ENCODE data around the gene ZNF654. TPM values are rescaled to one million over a fixed set of nuclear protein-coding genes. Genes with fewer than 3 reads are reported as not detected.
A peak's percentile ranks its signal among the peaks of the same experiment; 100 is the strongest.

The ZNF654 gene
- total and polyA plus RNA-seq, 10 of the 15 experiments (the other 5 are each of a cell fraction or from before 2014, with no cell fraction given): 2.7 to 14.2 (median 10.0) TPM

DNA sequence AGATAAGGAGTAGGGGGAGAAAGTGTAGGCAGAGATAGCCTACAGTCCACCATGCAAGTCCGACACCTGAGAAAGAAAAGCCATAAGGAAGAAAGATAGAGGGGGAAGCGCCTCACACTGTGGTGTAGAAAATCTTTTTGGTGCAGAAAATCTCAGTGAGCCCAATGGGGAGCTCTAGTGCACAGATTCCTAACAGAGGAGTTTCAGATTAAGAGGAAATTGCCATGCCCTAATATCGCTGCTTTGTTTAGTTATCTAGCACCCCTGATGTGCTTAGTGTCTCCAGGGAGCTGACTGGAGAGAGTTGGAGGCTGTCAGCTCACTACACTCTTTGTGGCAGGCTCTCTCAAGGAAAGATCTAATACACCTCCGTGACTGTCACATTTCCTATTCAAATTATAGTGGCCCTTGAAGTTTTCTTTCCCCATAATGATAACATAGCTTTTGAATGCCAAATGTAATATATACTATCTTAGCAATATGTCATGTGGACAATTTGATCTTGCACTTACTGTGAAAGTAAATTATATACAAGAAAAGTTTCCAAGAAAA is 34.0 kb upstream of the ZNF654 start:
- TF ChIP-seq IKZF1 (conservative IDR thresholded peaks at IDR 0.05) (no peak), SMC3 (IDR thresholded peaks at IDR 0.05; ENCODE audit: borderline replicate concordance, low read length) (no peak), CEBPB (IDR thresholded peaks at IDR 0.05; ENCODE audit: borderline replicate concordance in 1 of 2, low read depth in 2 of 2, low read length in 2 of 2) (no peak), YY1 (IDR thresholded peaks at IDR 0.05; ENCODE audit: low read depth, low read length) (no peak)
- TF ChIP-seq, protein P1, sequence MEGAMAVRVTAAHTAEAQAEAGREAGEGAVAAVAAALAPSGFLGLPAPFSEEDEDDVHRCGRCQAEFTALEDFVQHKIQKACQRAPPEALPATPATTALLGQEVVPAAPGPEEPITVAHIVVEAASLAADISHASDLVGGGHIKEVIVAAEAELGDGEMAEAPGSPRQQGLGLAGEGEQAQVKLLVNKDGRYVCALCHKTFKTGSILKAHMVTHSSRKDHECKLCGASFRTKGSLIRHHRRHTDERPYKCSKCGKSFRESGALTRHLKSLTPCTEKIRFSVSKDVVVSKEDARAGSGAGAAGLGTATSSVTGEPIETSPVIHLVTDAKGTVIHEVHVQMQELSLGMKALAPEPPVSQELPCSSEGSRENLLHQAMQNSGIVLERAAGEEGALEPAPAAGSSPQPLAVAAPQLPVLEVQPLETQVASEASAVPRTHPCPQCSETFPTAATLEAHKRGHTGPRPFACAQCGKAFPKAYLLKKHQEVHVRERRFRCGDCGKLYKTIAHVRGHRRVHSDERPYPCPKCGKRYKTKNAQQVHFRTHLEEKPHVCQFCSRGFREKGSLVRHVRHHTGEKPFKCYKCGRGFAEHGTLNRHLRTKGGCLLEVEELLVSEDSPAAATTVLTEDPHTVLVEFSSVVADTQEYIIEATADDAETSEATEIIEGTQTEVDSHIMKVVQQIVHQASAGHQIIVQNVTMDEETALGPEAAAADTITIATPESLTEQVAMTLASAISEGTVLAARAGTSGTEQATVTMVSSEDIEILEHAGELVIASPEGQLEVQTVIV (IDR thresholded peaks at IDR 0.05; ENCODE audit: borderline replicate concordance, partially characterized antibody): no peak
- TF ChIP-seq, protein P2, sequence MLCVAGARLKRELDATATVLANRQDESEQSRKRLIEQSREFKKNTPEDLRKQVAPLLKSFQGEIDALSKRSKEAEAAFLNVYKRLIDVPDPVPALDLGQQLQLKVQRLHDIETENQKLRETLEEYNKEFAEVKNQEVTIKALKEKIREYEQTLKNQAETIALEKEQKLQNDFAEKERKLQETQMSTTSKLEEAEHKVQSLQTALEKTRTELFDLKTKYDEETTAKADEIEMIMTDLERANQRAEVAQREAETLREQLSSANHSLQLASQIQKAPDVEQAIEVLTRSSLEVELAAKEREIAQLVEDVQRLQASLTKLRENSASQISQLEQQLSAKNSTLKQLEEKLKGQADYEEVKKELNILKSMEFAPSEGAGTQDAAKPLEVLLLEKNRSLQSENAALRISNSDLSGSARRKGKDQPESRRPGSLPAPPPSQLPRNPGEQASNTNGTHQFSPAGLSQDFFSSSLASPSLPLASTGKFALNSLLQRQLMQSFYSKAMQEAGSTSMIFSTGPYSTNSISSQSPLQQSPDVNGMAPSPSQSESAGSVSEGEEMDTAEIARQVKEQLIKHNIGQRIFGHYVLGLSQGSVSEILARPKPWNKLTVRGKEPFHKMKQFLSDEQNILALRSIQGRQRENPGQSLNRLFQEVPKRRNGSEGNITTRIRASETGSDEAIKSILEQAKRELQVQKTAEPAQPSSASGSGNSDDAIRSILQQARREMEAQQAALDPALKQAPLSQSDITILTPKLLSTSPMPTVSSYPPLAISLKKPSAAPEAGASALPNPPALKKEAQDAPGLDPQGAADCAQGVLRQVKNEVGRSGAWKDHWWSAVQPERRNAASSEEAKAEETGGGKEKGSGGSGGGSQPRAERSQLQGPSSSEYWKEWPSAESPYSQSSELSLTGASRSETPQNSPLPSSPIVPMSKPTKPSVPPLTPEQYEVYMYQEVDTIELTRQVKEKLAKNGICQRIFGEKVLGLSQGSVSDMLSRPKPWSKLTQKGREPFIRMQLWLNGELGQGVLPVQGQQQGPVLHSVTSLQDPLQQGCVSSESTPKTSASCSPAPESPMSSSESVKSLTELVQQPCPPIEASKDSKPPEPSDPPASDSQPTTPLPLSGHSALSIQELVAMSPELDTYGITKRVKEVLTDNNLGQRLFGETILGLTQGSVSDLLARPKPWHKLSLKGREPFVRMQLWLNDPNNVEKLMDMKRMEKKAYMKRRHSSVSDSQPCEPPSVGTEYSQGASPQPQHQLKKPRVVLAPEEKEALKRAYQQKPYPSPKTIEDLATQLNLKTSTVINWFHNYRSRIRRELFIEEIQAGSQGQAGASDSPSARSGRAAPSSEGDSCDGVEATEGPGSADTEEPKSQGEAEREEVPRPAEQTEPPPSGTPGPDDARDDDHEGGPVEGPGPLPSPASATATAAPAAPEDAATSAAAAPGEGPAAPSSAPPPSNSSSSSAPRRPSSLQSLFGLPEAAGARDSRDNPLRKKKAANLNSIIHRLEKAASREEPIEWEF (IDR thresholded peaks at IDR 0.05; ENCODE audit: insufficient replicate concordance, low read depth, low read length): no peak
- Histone ChIP-seq H3K4me2 (ENCODE audit: control insufficient read depth, insufficient read depth) (no peak overlapping the region), H3K27me3 (replicated peaks in 1 of 2; ENCODE audit: control insufficient read depth in 2 of 2, insufficient read depth in 2 of 2, low read length in 1 of 2) (no peaks in the 10 kb centered on the region; a peak in 1 of 4 replicates), H3K4me3 (no peak overlapping the region), H4K20me1 (ENCODE audit: control insufficient read depth, insufficient read depth) (no peaks in the 10 kb centered on the region), H3K27ac (ENCODE audit: control insufficient read depth, insufficient read depth) (no peak overlapping the region), H3K9ac (ENCODE audit: control insufficient read depth, insufficient read depth, low read length) (no peak overlapping the region), H3K9me3 (replicated peaks; ENCODE audit: control insufficient read depth, insufficient read depth, low read length) (no peaks in the 10 kb centered on the region; the same call in 2 of the 3 replicates), H3K36me3 (ENCODE audit: control insufficient read depth in 2 of 2, insufficient read depth in 2 of 2, low read length in 1 of 2) (no peaks in the 10 kb centered on the region), H2AFZ (ENCODE audit: control insufficient read depth, low read depth, low read length) (no peak overlapping the region), H3K4me1 (ENCODE audit: control insufficient read depth, insufficient read depth, low read length) (no peaks in the 10 kb centered on the region), H3K79me2 (ENCODE audit: control insufficient read depth, insufficient read depth, low read length) (no peaks in the 10 kb centered on the region)
- POLR2A ChIA-PET: no interaction called here
- no TSS peak for BruUV-seq (replicated peaks)
- ATAC-seq (0 out of 3 replicates have a peak, but pooled peaks have one; percentile 19), FAIRE-seq (no peak), DNase-seq (ENCODE audit: low read depth, low spot score) (no peak)
- CTCF ChIA-PET: interaction anchor here (1.0 kb wide), 1 partner anchor 88 kb away, joined by 3 read pairs; no protein-coding TSS in a partner anchor
- RAD21 ChIA-PET (ENCODE audit: unreplicated experiment): no interaction called here
- intact Hi-C loops (cut with micrococcal nuclease; ENCODE audit: unreplicated experiment): no loop called here
- 23% methylated on average over 4 of the region's 4 CpGs for WGBS (ENCODE audit: insufficient coverage, insufficient replicate concordance, low lambda C conversion rate, missing lambda C conversion rate)
- SMC1A ChIA-PET (ENCODE audit: uncharacterized antibody, unreplicated experiment): interaction anchor here (1.3 kb wide), 1 partner anchor 13 kb away, joined by 3 read pairs; no protein-coding TSS in a partner anchor
- in situ Hi-C loops (cut with MboI): no loop called here
